OCI-LY1 (cell line): ENCODE data around the gene MAN1A1.

ENCODE experiments used
- H2AFZ ChIP-seq: fragments of 200-600 bp; sonication (generic), shearing (Covaris generic); 2 replicates; pipeline ENCODE4 v1.6.0; 2014; ENCODE audit warnings: antibody characterized with exemption, mild to moderate bottlenecking, low read length
- H3F3A ChIP-seq: fragments of 200-600 bp; sonication (generic), shearing (Covaris generic); 2 replicates; pipeline ENCODE4 v1.6.0; 2014; ENCODE audit warnings: mild to moderate bottlenecking, antibody characterized with exemption, low read length, moderate library complexity; ENCODE audit not compliant: insufficient read depth
- H3K27ac ChIP-seq: fragments of 200-600 bp; sonication (generic); 2 replicates; pipeline ENCODE4 v1.5.1; 2014; ENCODE audit warnings: low read length, mixed run types, mild to moderate bottlenecking, low read depth; ENCODE audit not compliant: poor library complexity, severe bottlenecking
- H3K27me3 ChIP-seq: fragments of 200-600 bp; sonication (generic); 2 replicates; pipeline ENCODE4 v1.6.0; 2014; ENCODE audit warnings: antibody characterized with exemption, mild to moderate bottlenecking, low read length, moderate library complexity; ENCODE audit not compliant: insufficient read depth
- H3K36me3 ChIP-seq: fragments of 200-600 bp; sonication (generic); 2 replicates; pipeline ENCODE4 v1.6.1; 2014; ENCODE audit warnings: mild to moderate bottlenecking, antibody characterized with exemption, low read length, moderate library complexity, mixed read lengths; ENCODE audit not compliant: insufficient read depth
- H3K4me1 ChIP-seq: fragments of 200-600 bp; sonication (generic); 2 replicates; pipeline ENCODE4 v1.5.1; 2014; ENCODE audit warnings: mild to moderate bottlenecking, low read length, moderate library complexity; ENCODE audit not compliant: insufficient read depth, severe bottlenecking
- H3K4me2 ChIP-seq: fragments of 200-600 bp; sonication (generic), shearing (Covaris generic); 2 replicates; pipeline ENCODE4 v1.6.1; 2014; ENCODE audit warnings: low read length
- H3K4me3 ChIP-seq: fragments of 200-600 bp; sonication (generic); 2 replicates; pipeline ENCODE4 v1.5.1; 2014; ENCODE audit warnings: low read length, low read depth, mild to moderate bottlenecking, mixed read lengths; ENCODE audit not compliant: poor library complexity, severe bottlenecking
- H3K79me2 ChIP-seq: fragments of 200-600 bp; shearing (Covaris generic); 2 replicates; pipeline ENCODE4 v1.6.1; 2016; ENCODE audit warnings: mixed run types, low read length, mixed read lengths; ENCODE audit not compliant: insufficient read depth
- H3K9ac ChIP-seq: fragments of 200-600 bp; sonication (generic), shearing (Covaris generic); 2 replicates; pipeline ENCODE4 v1.6.1; 2014; ENCODE audit warnings: mild to moderate bottlenecking, low read length, mixed read lengths
- H3K9me2 ChIP-seq: fragments of 200-600 bp; sonication (generic), shearing (Covaris generic); 2 replicates; pipeline ENCODE4 v1.6.1; 2014; ENCODE audit warnings: low read depth, mild to moderate bottlenecking, low read length, mixed read lengths
- H3K9me3 ChIP-seq: fragments of 200-600 bp; shearing (Covaris generic); 2 replicates; pipeline ENCODE4 v1.6.1; 2014; ENCODE audit warnings: low read length, mixed read lengths
- H4K20me1 ChIP-seq: fragments of 200-600 bp; sonication (generic), shearing (Covaris generic); 2 replicates; pipeline ENCODE4 v1.6.0; 2016; ENCODE audit warnings: mild to moderate bottlenecking, low read length; ENCODE audit not compliant: insufficient read depth
- CTCF ChIP-seq: fragments of 200-600 bp; sonication (generic), shearing (Covaris generic); IDR thresholded peaks from 2 replicates; pipeline ENCODE4 v1.5.1; 2017; ENCODE audit warnings: mild to moderate bottlenecking, antibody characterized with exemption, low read length, moderate library complexity, mixed read lengths
- EZH2 ChIP-seq: fragments of 200-600 bp; sonication (generic), shearing (Covaris generic); IDR thresholded peaks from 2 replicates; pipeline ENCODE4 v1.8.0; 2017; ENCODE audit warnings: borderline replicate concordance, mixed run types, mild to moderate bottlenecking, antibody characterized with exemption, low read length, moderate library complexity, mixed read lengths

The MAN1A1 gene

GRCh38 chr6:119313937-119314884 is 35.4 kb downstream of the MAN1A1 start:
- Histone ChIP-seq H3K27me3 (no peaks in the 10 kb centered on the region), H3K4me3 (peak overlapping the region; percentile 41), H3K9me2 (no peaks in the 10 kb centered on the region), H2AFZ (peak overlapping the region; percentile 85; the same call in 1 of the 2 replicates), H3K4me1 (peaks cover 42% of the 10 kb centered on the region), H3K9me3 (no peaks in the 10 kb centered on the region), H3K9ac (peak overlapping the region; percentile 56), H3K79me2 (no peaks in the 10 kb centered on the region), H3K36me3 (no peaks in the 10 kb centered on the region), H3K27ac (peak overlapping the region; percentile 91), H4K20me1 (no peaks in the 10 kb centered on the region), H3K4me2 (peak overlapping the region; percentile 70), H3F3A (no peaks in the 10 kb centered on the region)
- TF ChIP-seq CTCF: no peak
- no peak for TF ChIP-seq EZH2

GRCh38 chr6:119312875-119313338 is 36.7 kb downstream of the MAN1A1 start:
- Histone ChIP-seq H3K4me3 (peak overlapping the region; percentile 9), H4K20me1 (no peaks in the 10 kb centered on the region), H3K9me2 (no peaks in the 10 kb centered on the region), H3K4me2 (peak overlapping the region; percentile 70; the same call in 1 of the 2 replicates), H2AFZ (no peak overlapping the region), H3K9ac (peak overlapping the region; percentile 56; the same call in 1 of the 2 replicates), H3K27me3 (no peaks in the 10 kb centered on the region), H3K4me1 (peaks cover 42% of the 10 kb centered on the region), H3K36me3 (no peaks in the 10 kb centered on the region), H3K9me3 (no peaks in the 10 kb centered on the region), H3K79me2 (no peaks in the 10 kb centered on the region), H3F3A (no peaks in the 10 kb centered on the region), H3K27ac (peak overlapping the region; percentile 91)
- TF ChIP-seq EZH2: no peak
- no peak for TF ChIP-seq CTCF

- Histone ChIP-seq H3K4me3 (no peak overlapping the region), H3K79me2 (no peaks in the 10 kb centered on the region), H3F3A (no peaks in the 10 kb centered on the region), H3K36me3 (no peaks in the 10 kb centered on the region), H3K27ac (peak overlapping the region; percentile 91), H2AFZ (no peak overlapping the region), H3K4me1 (peaks cover 42% of the 10 kb centered on the region), H4K20me1 (no peaks in the 10 kb centered on the region), H3K9me2 (no peaks in the 10 kb centered on the region), H3K4me2 (0 out of 2 replicates have a peak overlapping the region, but pooled peaks have one; percentile 70), H3K9me3 (no peaks in the 10 kb centered on the region), H3K9ac (no peak overlapping the region), H3K27me3 (no peaks in the 10 kb centered on the region)
- TF ChIP-seq EZH2 (no peak), CTCF (no peak)
Measured at GRCh38 chr6:119312441-119312840, 37.1 kb downstream of the MAN1A1 start.
